Measurements from ENCODE around the gene PANX2.

The PANX2 gene

DNA sequence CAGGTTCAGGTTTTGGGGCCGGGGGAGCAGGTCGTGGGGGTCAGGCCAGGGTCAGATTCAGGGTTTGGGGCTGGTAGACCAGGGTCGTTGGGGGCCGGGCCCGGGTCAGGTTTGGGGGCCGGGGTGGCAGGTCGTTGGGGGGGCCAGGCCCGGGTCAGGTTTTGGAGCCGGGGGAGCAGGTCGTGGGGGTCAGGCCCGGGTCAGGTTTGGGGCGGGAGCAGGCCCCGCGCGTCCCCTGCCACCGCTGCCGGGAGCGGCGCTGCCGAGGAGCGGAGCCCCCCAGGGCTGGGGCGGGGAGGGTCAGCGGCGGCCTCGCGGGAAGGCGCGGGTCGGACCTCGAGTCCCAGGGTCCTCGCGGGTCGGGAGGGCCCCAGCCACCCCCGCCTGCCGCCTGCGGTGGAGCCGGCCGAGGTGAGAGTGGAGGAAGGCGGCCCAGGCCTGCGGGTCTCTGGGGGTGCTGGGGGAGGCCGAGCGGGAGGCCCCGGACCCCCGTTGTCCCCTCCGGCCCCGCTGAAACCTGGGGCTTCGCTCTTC is 15.7 kb downstream of the PANX2 start:
- Histone ChIP-seq H3K9ac (ENCODE audit: low read length) (peak overlapping the region; percentile 100), H3K9me3 (ENCODE audit: low read length) (no peaks in the 10 kb centered on the region), H3K4me1 (ENCODE audit: insufficient read depth, low read length, severe bottlenecking) (peaks cover 63% of the 10 kb centered on the region), H3K27me3 (ENCODE audit: insufficient read depth, low read length) (peaks cover 4% of the 10 kb centered on the region; the same call in 1 of the 2 replicates), H4K20me1 (ENCODE audit: insufficient read depth, low read length) (no peaks in the 10 kb centered on the region), H3K79me2 (ENCODE audit: insufficient read depth, low read length) (peaks cover 5% of the 10 kb centered on the region; the same call in 1 of the 2 replicates), H3K36me3 (ENCODE audit: insufficient read depth, low read length) (peaks cover 15% of the 10 kb centered on the region; the same call in 1 of the 2 replicates), H3K4me2 (ENCODE audit: low read length) (peak overlapping the region; percentile 94), H3K4me3 (ENCODE audit: low read depth, low read length, poor library complexity, severe bottlenecking) (peak overlapping the region; percentile 97), H3K27ac (ENCODE audit: low read depth, low read length, poor library complexity, severe bottlenecking) (peak overlapping the region; percentile 100), H2AFZ (ENCODE audit: low read length) (no peak overlapping the region), H3F3A (ENCODE audit: insufficient read depth, low read length) (peaks cover 15% of the 10 kb centered on the region; the same call in 1 of the 2 replicates), H3K9me2 (ENCODE audit: low read depth, low read length) (no peaks in the 10 kb centered on the region)
- no peak for TF ChIP-seq EZH2 (IDR thresholded peaks at IDR 0.05; ENCODE audit: borderline replicate concordance, low read length)
- no peak for TF ChIP-seq CTCF (IDR thresholded peaks at IDR 0.05; ENCODE audit: low read length)

DNA sequence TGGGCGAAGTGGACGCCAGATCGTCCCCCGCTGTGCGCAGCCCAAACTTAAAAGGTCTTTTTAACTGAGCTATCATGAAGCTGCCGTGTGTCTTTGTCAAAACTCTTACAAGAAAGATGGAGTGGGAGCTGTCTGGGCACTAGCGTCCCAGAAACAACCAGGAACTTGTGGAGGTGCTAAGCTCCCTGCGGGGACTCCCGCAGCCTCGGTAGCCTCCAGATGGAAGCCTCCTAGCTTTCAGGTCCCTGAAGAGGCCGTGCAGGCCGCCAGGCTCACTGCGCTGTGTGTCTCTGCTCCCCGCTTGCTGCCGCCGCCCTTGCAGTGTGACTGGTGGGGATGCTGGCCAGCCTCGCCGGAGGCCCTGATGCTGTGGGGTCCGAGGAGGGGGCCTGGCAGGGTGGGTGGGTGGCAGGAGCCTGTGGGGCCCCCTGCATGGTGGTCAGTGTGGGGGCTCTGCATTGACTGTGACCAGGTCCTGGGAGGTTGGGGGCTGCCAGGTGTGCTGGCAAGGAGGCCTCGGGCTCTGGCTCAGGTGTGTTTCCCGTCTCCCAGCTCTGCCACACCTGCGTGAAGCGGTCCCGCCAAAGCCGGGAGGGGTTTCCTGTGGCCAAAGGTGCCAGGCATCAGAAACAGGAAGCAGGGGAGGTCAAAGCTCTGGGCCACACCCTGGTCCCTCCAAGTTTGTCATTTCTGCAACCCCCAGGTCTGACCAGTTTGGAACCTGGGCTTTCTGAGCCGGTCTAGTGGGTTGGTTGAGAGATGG is 16.4 kb downstream of the PANX2 start:
- Histone ChIP-seq H3F3A (ENCODE audit: insufficient read depth, low read length) (peaks cover 19% of the 10 kb centered on the region; the same call in 1 of the 2 replicates), H2AFZ (ENCODE audit: low read length) (no peak overlapping the region), H3K27me3 (ENCODE audit: insufficient read depth, low read length) (peaks cover 4% of the 10 kb centered on the region; the same call in 1 of the 2 replicates), H3K4me2 (ENCODE audit: low read length) (peak overlapping the region; percentile 94), H4K20me1 (ENCODE audit: insufficient read depth, low read length) (no peaks in the 10 kb centered on the region), H3K4me3 (ENCODE audit: low read depth, low read length, poor library complexity, severe bottlenecking) (peak overlapping the region; percentile 97), H3K79me2 (ENCODE audit: insufficient read depth, low read length) (peaks cover 5% of the 10 kb centered on the region; the same call in 1 of the 2 replicates), H3K27ac (ENCODE audit: low read depth, low read length, poor library complexity, severe bottlenecking) (peak overlapping the region; percentile 100), H3K36me3 (ENCODE audit: insufficient read depth, low read length) (peaks cover 18% of the 10 kb centered on the region; the same call in 1 of the 2 replicates), H3K9me3 (ENCODE audit: low read length) (no peaks in the 10 kb centered on the region), H3K4me1 (ENCODE audit: insufficient read depth, low read length, severe bottlenecking) (peaks cover 70% of the 10 kb centered on the region), H3K9me2 (ENCODE audit: low read depth, low read length) (no peaks in the 10 kb centered on the region), H3K9ac (ENCODE audit: low read length) (peak overlapping the region; percentile 100)
- TF ChIP-seq CTCF (IDR thresholded peaks at IDR 0.05; ENCODE audit: low read length): no peak

DNA sequence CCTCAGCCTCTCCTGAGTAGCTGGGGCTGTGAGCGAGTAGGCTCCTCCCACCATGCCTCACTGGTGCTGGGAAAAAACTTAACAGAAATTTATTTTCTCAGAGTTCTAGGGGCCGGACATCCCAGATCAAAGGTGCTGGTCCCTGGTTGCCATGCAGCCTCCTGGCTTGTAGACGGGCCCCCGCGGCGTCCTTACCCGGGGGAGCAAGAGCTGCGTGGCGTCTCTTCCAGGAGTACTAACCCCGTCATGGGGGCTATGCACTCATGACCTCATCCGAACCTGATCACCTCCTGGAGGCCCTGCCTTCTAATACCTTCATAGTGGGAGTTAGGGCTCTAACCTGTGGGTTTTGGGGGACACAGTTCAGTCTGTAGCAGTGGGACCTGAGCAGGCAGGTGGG is 17.8 kb downstream of the PANX2 start:
- Histone ChIP-seq H4K20me1 (ENCODE audit: insufficient read depth, low read length) (no peaks in the 10 kb centered on the region), H3F3A (ENCODE audit: insufficient read depth, low read length) (peaks cover 23% of the 10 kb centered on the region; the same call in 1 of the 2 replicates), H3K9ac (ENCODE audit: low read length) (peak overlapping the region; percentile 77), H3K79me2 (ENCODE audit: insufficient read depth, low read length) (peaks cover 5% of the 10 kb centered on the region; the same call in 1 of the 2 replicates), H3K36me3 (ENCODE audit: insufficient read depth, low read length) (peaks cover 25% of the 10 kb centered on the region; the same call in 1 of the 2 replicates), H3K9me2 (ENCODE audit: low read depth, low read length) (no peaks in the 10 kb centered on the region), H3K4me2 (ENCODE audit: low read length) (peak overlapping the region; percentile 77), H3K4me1 (ENCODE audit: insufficient read depth, low read length, severe bottlenecking) (peaks cover 84% of the 10 kb centered on the region), H3K9me3 (ENCODE audit: low read length) (no peaks in the 10 kb centered on the region), H2AFZ (ENCODE audit: low read length) (no peak overlapping the region), H3K27me3 (ENCODE audit: insufficient read depth, low read length) (no peaks in the 10 kb centered on the region; the same call in 1 of the 2 replicates), H3K27ac (ENCODE audit: low read depth, low read length, poor library complexity, severe bottlenecking) (peak overlapping the region; percentile 100), H3K4me3 (ENCODE audit: low read depth, low read length, poor library complexity, severe bottlenecking) (peak overlapping the region; percentile 97)
- no peak for TF ChIP-seq CTCF (IDR thresholded peaks at IDR 0.05; ENCODE audit: low read length)
- TF ChIP-seq EZH2 (IDR thresholded peaks at IDR 0.05; ENCODE audit: borderline replicate concordance, low read length): no peak

Data from OCI-LY1 (cell line).